IMR-90 (cell line): ENCODE results near the gene ADRA2B. TPM values are rescaled to one million over a fixed set of nuclear protein-coding genes. Genes with fewer than 3 reads are reported as not detected.

Source experiments
- ATAC-seq: fragments of 200-7000 bp; cut with Tn5 transposase; 2 replicates; pipeline ENCODE4 v1.9.1; 2020; ENCODE audit warnings: low read depth, mild to moderate bottlenecking, moderate library complexity
- BruUV-seq: library from RNA; stranded (reverse); fragments of 400-500 nt; replicated peaks from 2 replicates; lab custom pipeline; 2021; lab: Mats Ljungman, UMichigan
- CTCF ChIA-PET: fragments of 300-600 bp; formaldehyde crosslinking; extraction: SDS; loops from one replicate; lab custom pipeline; 2021; ENCODE audit warnings: antibody characterized with exemption; lab: Yijun Ruan, JAX
- POLR2A ChIA-PET: fragments of 300-600 bp; sonication (Branson Sonifier 250); formaldehyde crosslinking; loops from one replicate; lab custom pipeline; 2022; ENCODE audit warnings: antibody characterized with exemption; ENCODE audit not compliant: unreplicated experiment; lab: Charles Lee
- DNase-seq: peaks from one replicate; pipeline ENCODE4 v3.0.0; 2013
- H2AFZ ChIP-seq: replicated peaks from 2 replicates; pipeline ENCODE3; 2013; ENCODE audit warnings: low read length, mild to moderate bottlenecking; ENCODE audit not compliant: poor library complexity
- H2AK5ac ChIP-seq: 2 replicates; pipeline ENCODE4 v1.6.1; 2013; ENCODE audit warnings: low read depth, low read length, inconsistent platforms
- H2AK9ac ChIP-seq: replicated peaks from 2 replicates; pipeline ENCODE3; 2013; ENCODE audit warnings: mild to moderate bottlenecking, low read depth, low read length, moderate library complexity; ENCODE audit not compliant: poor library complexity
- H2BK120ac ChIP-seq: 2 replicates; pipeline ENCODE4 v1.6.1; 2013; ENCODE audit warnings: low read depth, low read length, inconsistent platforms
- H2BK15ac ChIP-seq: 3 replicates; pipeline ENCODE4 v1.6.1; 2013; ENCODE audit warnings: low read depth, low read length, inconsistent platforms
- H2BK20ac ChIP-seq: 2 replicates; pipeline ENCODE4 v1.6.1; 2013; ENCODE audit warnings: low read depth, mild to moderate bottlenecking, inconsistent platforms, low read length, moderate library complexity
- H2BK5ac ChIP-seq: 2 replicates; pipeline ENCODE4 v1.6.1; 2013; ENCODE audit warnings: mild to moderate bottlenecking, low read depth, low read length, inconsistent platforms; ENCODE audit not compliant: poor library complexity, severe bottlenecking
- H3K14ac ChIP-seq: replicated peaks from 2 replicates; pipeline ENCODE4 v1.6.1; 2013; ENCODE audit warnings: low read depth, low read length, inconsistent platforms
- H3K18ac ChIP-seq: 2 replicates; pipeline ENCODE4 v1.6.1; 2013; ENCODE audit warnings: low read depth, low read length, control low read depth
- H3K23ac ChIP-seq: 2 replicates; pipeline ENCODE4 v1.6.1; 2013; ENCODE audit warnings: low read depth, low read length, inconsistent platforms
- H3K27ac ChIP-seq: 2 replicates; pipeline ENCODE4 v1.5.1; 2013; ENCODE audit warnings: mild to moderate bottlenecking, control low read depth, low read length; ENCODE audit not compliant: insufficient read depth
- H3K27me3 ChIP-seq: 2 replicates; pipeline ENCODE4 v1.6.1; 2013; ENCODE audit warnings: low read length; ENCODE audit not compliant: control insufficient read depth, insufficient read depth
- H3K36me3 ChIP-seq: 2 replicates; pipeline ENCODE4 v1.6.1; 2013; ENCODE audit warnings: low read length, mixed read lengths; ENCODE audit not compliant: control insufficient read depth, insufficient read depth
- H3K4ac ChIP-seq: 2 replicates; pipeline ENCODE4 v1.6.1; 2013; ENCODE audit warnings: low read depth, low read length, inconsistent platforms
- H3K4me1 ChIP-seq: 2 replicates; pipeline ENCODE4 v1.6.1; 2013; ENCODE audit warnings: low read length, mixed read lengths; ENCODE audit not compliant: control insufficient read depth, insufficient read depth
- H3K4me2 ChIP-seq: 2 replicates; pipeline ENCODE4 v1.6.1; 2013; ENCODE audit warnings: low read depth, mild to moderate bottlenecking, control low read depth, low read length, moderate library complexity
- H3K4me3 ChIP-seq: 2 replicates; pipeline ENCODE4 v1.5.1; 2013; ENCODE audit warnings: low read depth, mild to moderate bottlenecking, control low read depth, low read length, moderate library complexity; ENCODE audit not compliant: insufficient read depth
- H3K56ac ChIP-seq: 2 replicates; pipeline ENCODE4 v1.6.1; 2013; ENCODE audit warnings: low read length, inconsistent platforms; ENCODE audit not compliant: insufficient read depth; ENCODE audit errors: extremely low read depth
- H3K79me1 ChIP-seq, 2 experiments: 2 replicates each; pipeline ENCODE4 v1.6.1; 2013; ENCODE audit warnings: low read length in 2 of 2, inconsistent platforms in 1 of 2, low read depth in 1 of 2
- H3K9ac ChIP-seq: 2 replicates; pipeline ENCODE4 v1.6.1; 2013; ENCODE audit warnings: low read depth, low read length, control low read depth
- H3K9me1 ChIP-seq: 2 replicates; pipeline ENCODE4 v1.6.1; 2013; ENCODE audit warnings: low read length, inconsistent platforms; ENCODE audit not compliant: insufficient read depth
- H3K9me3 ChIP-seq: 2 replicates; pipeline ENCODE4 v1.6.1; 2013; ENCODE audit warnings: low read length; ENCODE audit not compliant: control insufficient read depth, insufficient read depth
- H4K20me1 ChIP-seq: 2 replicates; pipeline ENCODE4 v1.6.1; 2013; ENCODE audit warnings: low read length, inconsistent platforms; ENCODE audit not compliant: insufficient read depth
- H4K5ac ChIP-seq: 2 replicates; pipeline ENCODE4 v1.6.1; 2013; ENCODE audit warnings: mild to moderate bottlenecking, low read depth, low read length, control low read depth
- H4K8ac ChIP-seq, 2 experiments: 2 replicates each; pipeline ENCODE4 v1.6.1; 2013; ENCODE audit warnings: low read depth in 2 of 2, low read length in 2 of 2, control low read depth in 1 of 2, inconsistent platforms in 1 of 2
- H4K91ac ChIP-seq: 2 replicates; pipeline ENCODE4 v1.6.1; 2013; ENCODE audit warnings: low read depth, low read length, inconsistent platforms; ENCODE audit not compliant: insufficient read depth
- BHLHE40 ChIP-seq: fragments of 150-350 bp; IDR thresholded peaks from 2 replicates; pipeline ENCODE4 v1.6.1; 2016; ENCODE audit warnings: mild to moderate bottlenecking, low read depth, low read length
- CEBPB ChIP-seq: IDR thresholded peaks from 2 replicates; pipeline ENCODE4 v1.6.1; 2012; ENCODE audit warnings: low read depth, low read length, improper control_type of control experiment
- CTCF ChIP-seq: conservative IDR thresholded peaks from 2 replicates; pipeline ENCODE4 v1.5.1; 2012; ENCODE audit warnings: mild to moderate bottlenecking, low read depth, low read length, improper control_type of control experiment
- ELK1 ChIP-seq: fragments of 150-350 bp; IDR thresholded peaks from 2 replicates; pipeline ENCODE4 v1.6.1; 2016; ENCODE audit warnings: low read depth, mild to moderate bottlenecking, low read length, moderate library complexity, borderline replicate concordance
- MAFK ChIP-seq: IDR thresholded peaks from 2 replicates; pipeline ENCODE4 v1.6.1; 2012; ENCODE audit warnings: low read depth, low read length, improper control_type of control experiment
- MAZ ChIP-seq: IDR thresholded peaks from 2 replicates; pipeline ENCODE4 v1.6.1; 2012; ENCODE audit warnings: low read depth, mild to moderate bottlenecking, low read length, improper control_type of control experiment, moderate library complexity, borderline replicate concordance
- NFE2L2 ChIP-seq: fragments of 150-350 bp; IDR thresholded peaks from 2 replicates; pipeline ENCODE4 v1.6.1; 2016; ENCODE audit warnings: low read depth, mild to moderate bottlenecking, low read length
- POLR2A ChIP-seq: IDR thresholded peaks from 2 replicates; pipeline ENCODE4 v1.6.1; 2012; ENCODE audit warnings: mild to moderate bottlenecking, low read depth, low read length
- RAD21 ChIP-seq: IDR thresholded peaks from 2 replicates; pipeline ENCODE4 v1.6.1; 2012; ENCODE audit warnings: low read length, improper control_type of control experiment
- RCOR1 ChIP-seq: IDR thresholded peaks from 2 replicates; pipeline ENCODE4 v1.6.1; 2012; ENCODE audit warnings: mild to moderate bottlenecking, low read length, improper control_type of control experiment; ENCODE audit not compliant: insufficient replicate concordance
- USF2 ChIP-seq: fragments of 150-350 bp; IDR thresholded peaks from 2 replicates; pipeline ENCODE4 v1.6.1; 2017; ENCODE audit warnings: mild to moderate bottlenecking, antibody characterized with exemption, low read length, low read depth
- WGBS, 2 experiments: methylation state at CpG; one replicate each; pipeline versions ENCODE4 v1.1.5 to v1.1.7; 2013; ENCODE audit warnings: missing lambda C conversion rate in 2 of 2; ENCODE audit not compliant: insufficient read length in 1 of 2; ENCODE audit errors: extremely low coverage in 2 of 2; 5-methylcytosine and 5-hydroxymethylcytosine counted together
- dilution Hi-C: fragments of 300-500 bp; cut with HindIII; formaldehyde crosslinking; loops from one replicate; pipeline ENCODE4 v1.14.3; 2018; ENCODE audit warnings: low sequenced_read_pairs; ENCODE audit not compliant: unreplicated experiment
- in situ Hi-C: fragments of 300-500 bp; cut with MboI; formaldehyde crosslinking; loops from 3 replicates; pipeline ENCODE4 v1.14.3; 2019; ENCODE audit warnings: low sequenced_read_pairs, inconsistent platforms, mixed read lengths
- intact Hi-C: fragments of 100-400 bp; cut with micrococcal nuclease; formaldehyde crosslinking; loops from 2 replicates; pipeline ENCODE4 v1.10.0; 2022
- polyA plus RNA-seq, 3 experiments: library from polyadenylated mRNA; depleted of rRNA; stranded (reverse); fragments of >200 nt; gene quantifications; 2 replicates each; pipeline ENCODE4 v1.2.3, GENCODE V29; 2012; ENCODE audit warnings: low replicate concordance in 1 of 3
- total RNA-seq: library from RNA; depleted of rRNA; stranded (reverse); fragments of >200 nt; gene quantifications from 2 replicates; pipeline ENCODE4 v1.2.3, GENCODE V29; 2012

The ADRA2B gene
- total and polyA plus RNA-seq, 2 of the 4 experiments (the other 2 are of a cell fraction): not detected

GRCh38 chr2:96122391-96122790 lies 6.0 kb upstream of the ADRA2B start:
- H3K18ac ChIP-seq: no peak overlapping the region
- POLR2A ChIA-PET: no interaction called here
- H3K14ac ChIP-seq: no peak overlapping the region
- 0 out of 2 replicates have a peak, but pooled peaks cover 4% of the 10 kb centered on the region for H4K20me1 ChIP-seq
- no peak overlapping the region for H4K8ac ChIP-seq
- H4K91ac ChIP-seq: no peak overlapping the region
- H2AK9ac ChIP-seq: no peak overlapping the region
- H2BK5ac ChIP-seq: no peak overlapping the region
- in situ Hi-C loops (loop anchor here (25.0 kb wide), 1 partner anchor 110 kb away; no protein-coding TSS in a partner anchor), intact Hi-C loops (no loop called here), dilution Hi-C loops (no loop called here)
- no peak overlapping the region for H3K56ac ChIP-seq
- no peak overlapping the region for H3K4me3 ChIP-seq
- TF ChIP-seq ELK1: no peak
- no peak for TF ChIP-seq RCOR1
- TF ChIP-seq MAFK: no peak
- no peak for TF ChIP-seq CEBPB
- TF ChIP-seq RAD21: no peak
- TF ChIP-seq CTCF: no peak
- no peak for TF ChIP-seq MAZ
- TF ChIP-seq POLR2A: no peak
- TF ChIP-seq USF2: no peak
- TF ChIP-seq BHLHE40: no peak
- no peak for TF ChIP-seq NFE2L2
- H3K4ac ChIP-seq: no peak overlapping the region
- H2BK120ac ChIP-seq: no peak overlapping the region
- H3K9me3 ChIP-seq: no peaks in the 10 kb centered on the region; the same call in 1 of the 2 replicates
- H3K27me3 ChIP-seq: peaks cover 79% of the 10 kb centered on the region
- no peak overlapping the region for H3K23ac ChIP-seq
- no peak overlapping the region for H2BK20ac ChIP-seq
- no peak overlapping the region for H3K4me2 ChIP-seq
- H3K9ac ChIP-seq: no peak overlapping the region
- no peak overlapping the region for H2AFZ ChIP-seq
- no TSS peak for BruUV-seq
- H3K36me3 ChIP-seq: no peaks in the 10 kb centered on the region
- no peaks in the 10 kb centered on the region for H3K9me1 ChIP-seq
- H3K79me1 ChIP-seq: no peaks in the 10 kb centered on the region
- DNase-seq: no peak
- H2BK15ac ChIP-seq: no peak overlapping the region
- H4K5ac ChIP-seq: no peak overlapping the region
- no peak for ATAC-seq
- H2AK5ac ChIP-seq: no peak overlapping the region
- no peak overlapping the region for H3K27ac ChIP-seq
- WGBS, 2 experiments: 100% methylated on average over 1 of the region's 5 CpGs; no CpG with 5 or more reads in 1 of the 2 experiments
- H3K4me1 ChIP-seq: no peaks in the 10 kb centered on the region
- CTCF ChIA-PET: no interaction called here
